ENCODE results near the gene UMOD. TPM values are rescaled to one million over a fixed set of nuclear protein-coding genes. Genes with fewer than 3 reads are reported as not detected.

The UMOD gene
- total RNA-seq, 1 experiment from 2014 or later = not detected

- ChIA-PET CTCF (interaction anchor here (0.6 to 18.4 kb wide), 4 partner anchors 81 to 1155 kb away, joined by 3 to 537 read pairs (median 5); no protein-coding TSS in a partner anchor), POLR2A (no interaction called here)
- no TSS peak for BruUV-seq (replicated peaks)
- Mint-ChIP-seq H3K27ac (ENCODE audit: low read depth, unreplicated experiment) (no peak overlapping the region), H3K4me3 (ENCODE audit: unreplicated experiment) (no peak overlapping the region), H3K4me1 (ENCODE audit: insufficient read depth, unreplicated experiment) (no peaks in the 10 kb centered on the region), H3K27me3 (ENCODE audit: insufficient read depth, unreplicated experiment) (peaks cover 41% of the 10 kb centered on the region), H3K9me3 (ENCODE audit: unreplicated experiment) (no peaks in the 10 kb centered on the region), H3K36me3 (ENCODE audit: insufficient read depth, unreplicated experiment) (no peaks in the 10 kb centered on the region)
- intact Hi-C loops (cut with micrococcal nuclease) = loop anchor here (10.0 kb wide), 1 partner anchor 776 kb away; no protein-coding TSS in a partner anchor
- TF ChIP-seq CTCF (IDR thresholded peaks at IDR 0.05; ENCODE audit: unreplicated experiment) = no peak
- no peak for DNase-seq (ENCODE audit: unreplicated experiment)
These were observed 28.3 kb upstream of the UMOD start for GRCh38 chr16:20380782-20381181.

- Mint-ChIP-seq H3K36me3 (ENCODE audit: insufficient read depth, unreplicated experiment) (no peaks in the 10 kb centered on the region), H3K9me3 (ENCODE audit: unreplicated experiment) (no peaks in the 10 kb centered on the region), H3K4me3 (ENCODE audit: unreplicated experiment) (no peak overlapping the region), H3K27ac (ENCODE audit: low read depth, unreplicated experiment) (no peak overlapping the region), H3K27me3 (ENCODE audit: insufficient read depth, unreplicated experiment) (peaks cover 59% of the 10 kb centered on the region), H3K4me1 (ENCODE audit: insufficient read depth, unreplicated experiment) (no peaks in the 10 kb centered on the region)
- intact Hi-C loops (cut with micrococcal nuclease) = no loop called here
- BruUV-seq (replicated peaks) = no TSS peak
- ChIA-PET POLR2A (no interaction called here), CTCF (interaction anchor here (0.6 to 18.4 kb wide), 4 partner anchors 8 to 703 kb away, joined by 3 to 537 read pairs (median 34); no protein-coding TSS in a partner anchor)
- DNase-seq (ENCODE audit: unreplicated experiment) = no peak
- no peak for TF ChIP-seq CTCF (IDR thresholded peaks at IDR 0.05; ENCODE audit: unreplicated experiment)
These were observed 24.7 kb upstream of the UMOD start for GRCh38 chr16:20377181-20377580.

DNA sequence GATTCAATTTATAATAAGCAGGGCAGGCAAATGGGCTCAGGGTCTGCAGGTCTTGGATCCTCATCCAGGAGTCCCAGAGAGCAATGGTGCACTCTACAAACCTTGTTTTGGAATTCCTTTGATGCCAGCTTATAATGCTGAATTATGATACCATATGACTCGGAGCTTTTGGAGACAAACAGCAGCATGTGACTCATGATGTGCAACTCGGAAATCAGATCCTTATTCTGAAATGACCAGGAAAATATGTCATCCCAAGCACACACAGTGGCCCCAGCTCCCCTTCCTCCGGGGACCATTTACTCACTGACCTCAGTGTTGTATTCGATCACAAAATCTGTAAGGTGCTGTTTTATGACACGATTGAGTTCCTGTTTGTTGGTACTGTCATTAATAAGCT is 20.2 kb upstream of the UMOD start:
- Mint-ChIP-seq H3K36me3 (ENCODE audit: insufficient read depth, unreplicated experiment) (peaks cover 4% of the 10 kb centered on the region), H3K4me3 (ENCODE audit: unreplicated experiment) (no peak overlapping the region), H3K27ac (ENCODE audit: low read depth, unreplicated experiment) (no peak overlapping the region), H3K27me3 (ENCODE audit: insufficient read depth, unreplicated experiment) (peaks cover 42% of the 10 kb centered on the region), H3K9me3 (ENCODE audit: unreplicated experiment) (no peaks in the 10 kb centered on the region), H3K4me1 (ENCODE audit: insufficient read depth, unreplicated experiment) (no peaks in the 10 kb centered on the region)
- no peak for DNase-seq (ENCODE audit: unreplicated experiment)
- no TSS peak for BruUV-seq (replicated peaks)
- no peak for TF ChIP-seq CTCF (IDR thresholded peaks at IDR 0.05; ENCODE audit: unreplicated experiment)
- intact Hi-C loops (cut with micrococcal nuclease) = no loop called here
- ChIA-PET POLR2A (no interaction called here), CTCF (interaction anchor here (0.6 to 18.4 kb wide), 5 partner anchors 12 to 467 kb away, joined by 3 to 537 read pairs (median 4); no protein-coding TSS in a partner anchor)

GRCh38 chr16:20369452-20370054 is 17.0 kb upstream of the UMOD start:
- Mint-ChIP-seq H3K4me3 (ENCODE audit: unreplicated experiment) (no peak overlapping the region), H3K36me3 (ENCODE audit: insufficient read depth, unreplicated experiment) (peaks cover 4% of the 10 kb centered on the region), H3K9me3 (ENCODE audit: unreplicated experiment) (no peaks in the 10 kb centered on the region), H3K27ac (ENCODE audit: low read depth, unreplicated experiment) (no peak overlapping the region), H3K27me3 (ENCODE audit: insufficient read depth, unreplicated experiment) (peaks cover 34% of the 10 kb centered on the region), H3K4me1 (ENCODE audit: insufficient read depth, unreplicated experiment) (no peaks in the 10 kb centered on the region)
- intact Hi-C loops (cut with micrococcal nuclease) = no loop called here
- no peak for DNase-seq (ENCODE audit: unreplicated experiment)
- TF ChIP-seq CTCF (IDR thresholded peaks at IDR 0.05; ENCODE audit: unreplicated experiment) = no peak
- ChIA-PET CTCF (interaction anchor here (2.8 kb wide), 1 partner anchor 462 kb away, joined by 15 read pairs; no protein-coding TSS in a partner anchor), POLR2A (interaction anchor here (0.8 kb wide), 1 partner anchor 40 kb away, joined by 3 read pairs; the partner anchor contains the start of gene ACSM5)
- BruUV-seq (replicated peaks) = no TSS peak
